WTC11 (cell line): ENCODE results near the gene FBXW9. TPM values are rescaled to one million over a fixed set of nuclear protein-coding genes. Genes with fewer than 3 reads are reported as not detected.

Experiments
- ATAC-seq: fragments of 200-7000 bp; cut with Tn5 transposase; 2 replicates; pipeline ENCODE4 v1.10.0; 2021; ENCODE audit warnings: mild to moderate bottlenecking, moderate library complexity
- CTCF ChIA-PET: fragments of 300-600 bp; sonication (Branson Sonifier 250); formaldehyde crosslinking; loops from one replicate; lab custom pipeline; 2021; ENCODE audit warnings: antibody characterized with exemption; lab: Charles Lee
- POLR2A ChIA-PET: fragments of 350-600 bp; sonication (Branson Sonifier 250); formaldehyde crosslinking; loops from one replicate; lab custom pipeline; 2021; ENCODE audit warnings: antibody characterized with exemption; lab: Charles Lee
- DNase-seq: peaks from one replicate; pipeline ENCODE4 v3.0.0; 2021; ENCODE audit warnings: low spot score
- H3K27ac Mint-ChIP-seq: 2 replicates; pipeline ENCODE4 v1.8.0; 2021; ENCODE audit warnings: mixed read lengths
- H3K27me3 Mint-ChIP-seq: 2 replicates; pipeline ENCODE4 v1.8.0; 2021; ENCODE audit warnings: low read depth, mild to moderate bottlenecking, moderate library complexity, mixed read lengths
- H3K36me3 Mint-ChIP-seq: 2 replicates; pipeline ENCODE4 v1.8.0; 2021; ENCODE audit warnings: mixed read lengths
- H3K4me1 Mint-ChIP-seq: 2 replicates; pipeline ENCODE4 v1.8.0; 2022; ENCODE audit warnings: mixed read lengths
- H3K4me3 Mint-ChIP-seq: 2 replicates; pipeline ENCODE4 v1.8.0; 2021; ENCODE audit warnings: mild to moderate bottlenecking, moderate library complexity, mixed read lengths
- H3K9me3 Mint-ChIP-seq: 2 replicates; pipeline ENCODE4 v1.8.0; 2021; ENCODE audit warnings: mixed read lengths
- CBFB ChIP-seq: sonication (generic); formaldehyde crosslinking; IDR thresholded peaks from 2 replicates; pipeline ENCODE4 v1.8.1; 2022; ENCODE audit warnings: mild to moderate bottlenecking, low read depth, missing genetic modification reagents
- CDX4 ChIP-seq: fragments of 250-450 bp; sonication (Bioruptor Pico); IDR thresholded peaks from 2 replicates; pipeline ENCODE4 v1.9.0; 2021; ENCODE audit warnings: moderate library complexity, mild to moderate bottlenecking, inconsistent platforms, borderline replicate concordance
- FOXJ3 ChIP-seq: sonication (generic); formaldehyde crosslinking; IDR thresholded peaks from 2 replicates; pipeline ENCODE4 v1.9.0; 2021; ENCODE audit warnings: missing genetic modification reagents, mild to moderate bottlenecking, borderline replicate concordance
- FOXP1 ChIP-seq: sonication (generic); formaldehyde crosslinking; IDR thresholded peaks from 2 replicates; pipeline ENCODE4 v1.8.0; 2022; ENCODE audit warnings: missing genetic modification reagents, mild to moderate bottlenecking, moderate library complexity, borderline replicate concordance
- IRF2 ChIP-seq: sonication (generic); formaldehyde crosslinking; IDR thresholded peaks from 2 replicates; pipeline ENCODE4 v1.8.0; 2022; ENCODE audit warnings: low read depth, missing genetic modification reagents, borderline replicate concordance
- NR3C1 ChIP-seq: sonication (generic); formaldehyde crosslinking; conservative IDR thresholded peaks from 2 replicates; pipeline ENCODE4 v1.8.1; 2023; ENCODE audit warnings: low read depth, mild to moderate bottlenecking, missing genetic modification reagents
- PRDM15 ChIP-seq: sonication (generic); formaldehyde crosslinking; IDR thresholded peaks from 2 replicates; pipeline ENCODE4 v1.8.0; 2022; ENCODE audit warnings: missing genetic modification reagents
- TP53 ChIP-seq: sonication (generic); formaldehyde crosslinking; IDR thresholded peaks from 2 replicates; pipeline ENCODE4 v1.8.1; 2023; ENCODE audit warnings: mild to moderate bottlenecking, missing genetic modification reagents
- ZNF219 ChIP-seq: sonication (generic); formaldehyde crosslinking; IDR thresholded peaks from 2 replicates; pipeline ENCODE4 v1.8.0; 2023; ENCODE audit warnings: missing genetic modification reagents, mild to moderate bottlenecking, borderline replicate concordance
- ZNF232 ChIP-seq: sonication (generic); formaldehyde crosslinking; IDR thresholded peaks from 2 replicates; pipeline ENCODE4 v1.8.0; 2022; ENCODE audit warnings: mild to moderate bottlenecking, missing genetic modification reagents
- ZNF416 ChIP-seq: fragments of 250-450 bp; sonication (Bioruptor Pico); IDR thresholded peaks from 2 replicates; pipeline ENCODE4 v1.9.0; 2021; ENCODE audit warnings: mild to moderate bottlenecking, inconsistent platforms
- ZNF423 ChIP-seq: fragments of 250-450 bp; sonication (Bioruptor Pico); IDR thresholded peaks from 2 replicates; pipeline ENCODE4 v2.1.2; 2022; ENCODE audit warnings: mild to moderate bottlenecking, moderate library complexity
- ZNF671 ChIP-seq: fragments of 250-450 bp; sonication (Bioruptor Pico); IDR thresholded peaks from 2 replicates; pipeline ENCODE4 v1.8.0; 2021; ENCODE audit warnings: mild to moderate bottlenecking
- total RNA-seq: library from RNA; stranded (reverse); gene quantifications from 3 replicates; pipeline ENCODE4 v1.2.3, GENCODE V29; 2021
- TF ChIP-seq, protein P1 (sequence below): sonication (generic); formaldehyde crosslinking; IDR thresholded peaks from 2 replicates; pipeline ENCODE4 v1.8.0; 2023; ENCODE audit warnings: missing genetic modification reagents, mild to moderate bottlenecking, borderline replicate concordance
- TF ChIP-seq, protein P2 (sequence below): sonication (generic); formaldehyde crosslinking; IDR thresholded peaks from 2 replicates; pipeline ENCODE4 v1.8.1; 2023; ENCODE audit warnings: mild to moderate bottlenecking, missing genetic modification reagents, borderline replicate concordance
- TF ChIP-seq, protein P3 (sequence below): fragments of 250-450 bp; sonication (Bioruptor Pico); IDR thresholded peaks from 2 replicates; pipeline ENCODE4 v1.9.0; 2021; ENCODE audit warnings: mild to moderate bottlenecking
- TF ChIP-seq, protein P4 (sequence below): sonication (generic); formaldehyde crosslinking; conservative IDR thresholded peaks from 2 replicates; pipeline ENCODE4 v1.8.1; 2023; ENCODE audit warnings: mild to moderate bottlenecking, low read depth, missing genetic modification reagents, moderate library complexity
- TF ChIP-seq, protein P5 (sequence below): sonication (generic); formaldehyde crosslinking; IDR thresholded peaks from 2 replicates; pipeline ENCODE4 v1.8.1; 2023; ENCODE audit warnings: mild to moderate bottlenecking, missing genetic modification reagents, moderate library complexity

FBXW9 gene
- total RNA-seq, 1 experiment from 2014 or later, result 15.2 TPM

GRCh38 chr19:12733369-12734214, 37.2 kb upstream of the FBXW9 start (continued):
- TF ChIP-seq IRF2 (CRISPR knock-in tag), result no peak

DNA sequence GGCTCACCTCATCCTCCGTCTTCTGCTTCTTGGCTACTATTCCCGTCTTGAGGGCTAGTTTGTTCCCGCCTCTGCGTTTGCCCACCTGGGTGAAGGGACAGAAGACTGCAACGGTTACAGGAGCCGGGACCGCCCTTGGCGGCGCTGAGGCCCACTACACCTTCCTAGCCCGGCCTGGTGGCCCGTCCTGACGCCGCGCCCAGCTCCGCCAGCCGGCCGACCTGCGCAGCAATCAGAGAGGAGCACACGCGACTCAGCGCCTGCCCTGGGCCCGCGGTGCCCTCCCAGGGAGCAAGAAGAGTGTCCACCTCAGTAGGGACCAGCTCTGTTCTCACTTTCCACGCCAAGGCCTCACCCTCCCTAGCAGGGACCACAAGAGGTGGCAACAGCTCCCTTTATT, 34.9 kb upstream of the FBXW9 start:
- Mint-ChIP-seq H3K27me3 (no peaks in the 10 kb centered on the region), H3K36me3 (peaks cover 19% of the 10 kb centered on the region), H3K9me3 (no peaks in the 10 kb centered on the region), H3K4me3 (no peak overlapping the region), H3K27ac (no peak overlapping the region; the same call in 1 of the 2 replicates), H3K4me1 (peaks cover 23% of the 10 kb centered on the region)
- ATAC-seq (no peak), DNase-seq (no peak)
- ChIA-PET POLR2A (no interaction called here), CTCF (interaction anchor here (1.1 kb wide), 1 partner anchor 26 kb away, joined by 3 read pairs; no protein-coding TSS in a partner anchor)
- no peak for TF ChIP-seq FOXJ3
- TF ChIP-seq, protein P1, sequence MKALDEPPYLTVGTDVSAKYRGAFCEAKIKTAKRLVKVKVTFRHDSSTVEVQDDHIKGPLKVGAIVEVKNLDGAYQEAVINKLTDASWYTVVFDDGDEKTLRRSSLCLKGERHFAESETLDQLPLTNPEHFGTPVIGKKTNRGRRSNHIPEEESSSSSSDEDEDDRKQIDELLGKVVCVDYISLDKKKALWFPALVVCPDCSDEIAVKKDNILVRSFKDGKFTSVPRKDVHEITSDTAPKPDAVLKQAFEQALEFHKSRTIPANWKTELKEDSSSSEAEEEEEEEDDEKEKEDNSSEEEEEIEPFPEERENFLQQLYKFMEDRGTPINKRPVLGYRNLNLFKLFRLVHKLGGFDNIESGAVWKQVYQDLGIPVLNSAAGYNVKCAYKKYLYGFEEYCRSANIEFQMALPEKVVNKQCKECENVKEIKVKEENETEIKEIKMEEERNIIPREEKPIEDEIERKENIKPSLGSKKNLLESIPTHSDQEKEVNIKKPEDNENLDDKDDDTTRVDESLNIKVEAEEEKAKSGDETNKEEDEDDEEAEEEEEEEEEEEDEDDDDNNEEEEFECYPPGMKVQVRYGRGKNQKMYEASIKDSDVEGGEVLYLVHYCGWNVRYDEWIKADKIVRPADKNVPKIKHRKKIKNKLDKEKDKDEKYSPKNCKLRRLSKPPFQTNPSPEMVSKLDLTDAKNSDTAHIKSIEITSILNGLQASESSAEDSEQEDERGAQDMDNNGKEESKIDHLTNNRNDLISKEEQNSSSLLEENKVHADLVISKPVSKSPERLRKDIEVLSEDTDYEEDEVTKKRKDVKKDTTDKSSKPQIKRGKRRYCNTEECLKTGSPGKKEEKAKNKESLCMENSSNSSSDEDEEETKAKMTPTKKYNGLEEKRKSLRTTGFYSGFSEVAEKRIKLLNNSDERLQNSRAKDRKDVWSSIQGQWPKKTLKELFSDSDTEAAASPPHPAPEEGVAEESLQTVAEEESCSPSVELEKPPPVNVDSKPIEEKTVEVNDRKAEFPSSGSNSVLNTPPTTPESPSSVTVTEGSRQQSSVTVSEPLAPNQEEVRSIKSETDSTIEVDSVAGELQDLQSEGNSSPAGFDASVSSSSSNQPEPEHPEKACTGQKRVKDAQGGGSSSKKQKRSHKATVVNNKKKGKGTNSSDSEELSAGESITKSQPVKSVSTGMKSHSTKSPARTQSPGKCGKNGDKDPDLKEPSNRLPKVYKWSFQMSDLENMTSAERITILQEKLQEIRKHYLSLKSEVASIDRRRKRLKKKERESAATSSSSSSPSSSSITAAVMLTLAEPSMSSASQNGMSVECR (CRISPR knock-in tag), result no peak
- no peak for TF ChIP-seq ZNF423 (CRISPR knock-in tag)
- TF ChIP-seq, protein P2, sequence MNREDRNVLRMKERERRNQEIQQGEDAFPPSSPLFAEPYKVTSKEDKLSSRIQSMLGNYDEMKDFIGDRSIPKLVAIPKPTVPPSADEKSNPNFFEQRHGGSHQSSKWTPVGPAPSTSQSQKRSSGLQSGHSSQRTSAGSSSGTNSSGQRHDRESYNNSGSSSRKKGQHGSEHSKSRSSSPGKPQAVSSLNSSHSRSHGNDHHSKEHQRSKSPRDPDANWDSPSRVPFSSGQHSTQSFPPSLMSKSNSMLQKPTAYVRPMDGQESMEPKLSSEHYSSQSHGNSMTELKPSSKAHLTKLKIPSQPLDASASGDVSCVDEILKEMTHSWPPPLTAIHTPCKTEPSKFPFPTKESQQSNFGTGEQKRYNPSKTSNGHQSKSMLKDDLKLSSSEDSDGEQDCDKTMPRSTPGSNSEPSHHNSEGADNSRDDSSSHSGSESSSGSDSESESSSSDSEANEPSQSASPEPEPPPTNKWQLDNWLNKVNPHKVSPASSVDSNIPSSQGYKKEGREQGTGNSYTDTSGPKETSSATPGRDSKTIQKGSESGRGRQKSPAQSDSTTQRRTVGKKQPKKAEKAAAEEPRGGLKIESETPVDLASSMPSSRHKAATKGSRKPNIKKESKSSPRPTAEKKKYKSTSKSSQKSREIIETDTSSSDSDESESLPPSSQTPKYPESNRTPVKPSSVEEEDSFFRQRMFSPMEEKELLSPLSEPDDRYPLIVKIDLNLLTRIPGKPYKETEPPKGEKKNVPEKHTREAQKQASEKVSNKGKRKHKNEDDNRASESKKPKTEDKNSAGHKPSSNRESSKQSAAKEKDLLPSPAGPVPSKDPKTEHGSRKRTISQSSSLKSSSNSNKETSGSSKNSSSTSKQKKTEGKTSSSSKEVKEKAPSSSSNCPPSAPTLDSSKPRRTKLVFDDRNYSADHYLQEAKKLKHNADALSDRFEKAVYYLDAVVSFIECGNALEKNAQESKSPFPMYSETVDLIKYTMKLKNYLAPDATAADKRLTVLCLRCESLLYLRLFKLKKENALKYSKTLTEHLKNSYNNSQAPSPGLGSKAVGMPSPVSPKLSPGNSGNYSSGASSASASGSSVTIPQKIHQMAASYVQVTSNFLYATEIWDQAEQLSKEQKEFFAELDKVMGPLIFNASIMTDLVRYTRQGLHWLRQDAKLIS (CRISPR knock-in tag), result no peak
- TF ChIP-seq ZNF416, result no peak
- no peak for TF ChIP-seq ZNF219 (CRISPR knock-in tag)
- TF ChIP-seq, protein P3, sequence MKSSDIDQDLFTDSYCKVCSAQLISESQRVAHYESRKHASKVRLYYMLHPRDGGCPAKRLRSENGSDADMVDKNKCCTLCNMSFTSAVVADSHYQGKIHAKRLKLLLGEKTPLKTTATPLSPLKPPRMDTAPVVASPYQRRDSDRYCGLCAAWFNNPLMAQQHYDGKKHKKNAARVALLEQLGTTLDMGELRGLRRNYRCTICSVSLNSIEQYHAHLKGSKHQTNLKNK, result no peak
- no peak for TF ChIP-seq TP53 (CRISPR knock-in tag)
- no peak for TF ChIP-seq ZNF232 (CRISPR knock-in tag)
- TF ChIP-seq, protein P4, sequence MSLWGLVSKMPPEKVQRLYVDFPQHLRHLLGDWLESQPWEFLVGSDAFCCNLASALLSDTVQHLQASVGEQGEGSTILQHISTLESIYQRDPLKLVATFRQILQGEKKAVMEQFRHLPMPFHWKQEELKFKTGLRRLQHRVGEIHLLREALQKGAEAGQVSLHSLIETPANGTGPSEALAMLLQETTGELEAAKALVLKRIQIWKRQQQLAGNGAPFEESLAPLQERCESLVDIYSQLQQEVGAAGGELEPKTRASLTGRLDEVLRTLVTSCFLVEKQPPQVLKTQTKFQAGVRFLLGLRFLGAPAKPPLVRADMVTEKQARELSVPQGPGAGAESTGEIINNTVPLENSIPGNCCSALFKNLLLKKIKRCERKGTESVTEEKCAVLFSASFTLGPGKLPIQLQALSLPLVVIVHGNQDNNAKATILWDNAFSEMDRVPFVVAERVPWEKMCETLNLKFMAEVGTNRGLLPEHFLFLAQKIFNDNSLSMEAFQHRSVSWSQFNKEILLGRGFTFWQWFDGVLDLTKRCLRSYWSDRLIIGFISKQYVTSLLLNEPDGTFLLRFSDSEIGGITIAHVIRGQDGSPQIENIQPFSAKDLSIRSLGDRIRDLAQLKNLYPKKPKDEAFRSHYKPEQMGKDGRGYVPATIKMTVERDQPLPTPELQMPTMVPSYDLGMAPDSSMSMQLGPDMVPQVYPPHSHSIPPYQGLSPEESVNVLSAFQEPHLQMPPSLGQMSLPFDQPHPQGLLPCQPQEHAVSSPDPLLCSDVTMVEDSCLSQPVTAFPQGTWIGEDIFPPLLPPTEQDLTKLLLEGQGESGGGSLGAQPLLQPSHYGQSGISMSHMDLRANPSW (CRISPR knock-in tag), result no peak
- no peak for TF ChIP-seq FOXP1 (CRISPR knock-in tag)
- TF ChIP-seq CDX4 (CRISPR knock-in tag), result no peak
- no peak for TF ChIP-seq NR3C1 (CRISPR knock-in tag)
- TF ChIP-seq CBFB (CRISPR knock-in tag), result no peak
- no peak for TF ChIP-seq PRDM15 (CRISPR knock-in tag)
- TF ChIP-seq ZNF671, result no peak
- TF ChIP-seq, protein P5, sequence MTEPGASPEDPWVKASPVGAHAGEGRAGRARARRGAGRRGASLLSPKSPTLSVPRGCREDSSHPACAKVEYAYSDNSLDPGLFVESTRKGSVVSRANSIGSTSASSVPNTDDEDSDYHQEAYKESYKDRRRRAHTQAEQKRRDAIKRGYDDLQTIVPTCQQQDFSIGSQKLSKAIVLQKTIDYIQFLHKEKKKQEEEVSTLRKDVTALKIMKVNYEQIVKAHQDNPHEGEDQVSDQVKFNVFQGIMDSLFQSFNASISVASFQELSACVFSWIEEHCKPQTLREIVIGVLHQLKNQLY (CRISPR knock-in tag), result no peak
